HAP-1 (cell line): ENCODE results near the gene ZNF354B.

Experiments
- DNase-seq, 2 experiments: peaks; one replicate each; pipeline ENCODE4 v3.0.0-alpha.2; 2016 to 2020; ENCODE audit warnings: low spot score in 2 of 2
- H3K27me3 ChIP-seq: fragments of 250-450 bp; sonication (Bioruptor Pico); 2 replicates; pipeline ENCODE4 v1.5.1; 2020; ENCODE audit warnings: low read depth, mild to moderate bottlenecking, moderate library complexity
- H3K36me3 ChIP-seq: fragments of 250-450 bp; sonication (Bioruptor Pico); replicated peaks from 2 replicates; pipeline ENCODE4 v1.5.1; 2020; ENCODE audit warnings: mild to moderate bottlenecking
- H3K4me1 ChIP-seq: fragments of 250-450 bp; sonication (Bioruptor Pico); 2 replicates; pipeline ENCODE4 v1.5.1; 2020; ENCODE audit warnings: mild to moderate bottlenecking
- H3K4me3 ChIP-seq: fragments of 250-450 bp; sonication (Bioruptor Pico); 2 replicates; pipeline ENCODE4 v1.5.1; 2020; ENCODE audit warnings: mild to moderate bottlenecking, moderate library complexity
- H3K9me3 ChIP-seq: fragments of 250-450 bp; sonication (Bioruptor Pico); 2 replicates; pipeline ENCODE4 v1.5.1; 2020; ENCODE audit warnings: mild to moderate bottlenecking, moderate library complexity
- in situ Hi-C: fragments of 300-500 bp; cut with MboI; formaldehyde crosslinking; loops from 3 replicates; pipeline ENCODE4 v1.14.3; 2020; ENCODE audit warnings: low sequenced_read_pairs, inconsistent platforms, mixed read lengths

ZNF354B gene

DNA sequence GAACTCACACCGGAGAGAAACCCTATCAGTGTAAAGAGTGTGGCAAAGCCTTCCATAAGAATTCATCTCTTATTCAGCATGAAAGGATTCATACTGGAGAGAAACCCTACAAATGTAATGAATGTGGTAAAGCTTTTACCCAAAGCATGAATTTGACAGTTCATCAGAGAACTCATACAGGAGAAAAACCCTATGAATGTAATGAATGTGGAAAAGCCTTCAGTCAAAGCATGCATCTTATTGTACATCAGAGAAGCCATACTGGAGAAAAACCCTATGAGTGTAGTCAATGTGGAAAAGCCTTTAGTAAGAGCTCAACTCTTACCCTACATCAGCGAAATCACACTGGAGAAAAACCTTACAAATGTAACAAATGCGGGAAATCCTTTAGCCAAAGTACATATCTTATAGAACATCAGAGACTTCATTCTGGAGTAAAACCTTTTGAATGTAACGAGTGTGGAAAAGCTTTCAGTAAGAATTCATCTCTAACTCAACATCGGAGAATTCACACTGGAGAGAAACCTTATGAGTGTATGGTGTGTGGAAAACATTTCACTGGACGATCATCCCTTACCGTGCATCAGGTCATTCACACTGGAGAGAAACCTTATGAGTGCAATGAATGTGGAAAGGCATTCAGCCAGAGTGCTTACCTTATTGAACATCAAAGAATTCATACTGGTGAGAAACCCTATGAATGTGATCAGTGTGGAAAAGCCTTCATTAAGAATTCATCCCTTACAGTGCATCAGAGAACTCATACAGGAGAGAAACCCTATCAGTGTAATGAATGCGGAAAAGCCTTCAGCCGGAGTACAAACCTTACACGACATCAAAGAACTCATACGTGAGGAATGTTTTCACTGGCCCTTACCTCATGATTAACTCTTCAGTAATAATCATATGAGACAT lies 72.3 kb downstream of the ZNF354B start:
- no peaks in the 10 kb centered on the region for H3K4me1 ChIP-seq
- DNase-seq: no peak
- H3K4me3 ChIP-seq: no peak overlapping the region
- H3K36me3 ChIP-seq: no peaks in the 10 kb centered on the region
- H3K27me3 ChIP-seq: no peaks in the 10 kb centered on the region
- in situ Hi-C loops: no loop called here
- H3K9me3 ChIP-seq: peaks cover 11% of the 10 kb centered on the region; the same call in 1 of the 2 replicates
